Medulla oblongata (tissue), 1 donor: ENCODE data around the gene TMC8.

Experiments used
- DNase-seq: peaks from one replicate; pipeline ENCODE4 v3.0.0-alpha.2; 2015; ENCODE audit errors: extremely low spot score

Gene TMC8

DNA sequence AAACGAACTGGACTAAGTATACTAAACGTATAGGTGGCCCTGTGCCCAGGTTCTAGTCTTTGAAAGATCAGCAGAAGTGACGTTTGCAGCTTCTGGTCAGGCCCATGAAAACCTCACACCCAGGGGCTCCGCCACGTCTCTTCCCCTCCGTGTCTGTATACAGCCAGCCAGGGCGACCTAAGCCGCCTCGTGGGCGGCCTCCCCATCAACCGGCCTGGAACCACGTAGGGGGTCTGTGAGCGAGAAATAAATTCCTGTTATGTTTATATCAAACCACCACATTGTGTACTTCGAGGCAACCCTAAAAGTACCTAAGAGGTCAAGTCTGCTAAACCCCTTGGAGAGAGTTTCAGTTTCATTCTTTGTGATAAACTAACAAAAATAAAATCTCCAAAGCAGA lies 49.5 kb downstream of the TMC8 start:
- no peak for DNase-seq

DNA sequence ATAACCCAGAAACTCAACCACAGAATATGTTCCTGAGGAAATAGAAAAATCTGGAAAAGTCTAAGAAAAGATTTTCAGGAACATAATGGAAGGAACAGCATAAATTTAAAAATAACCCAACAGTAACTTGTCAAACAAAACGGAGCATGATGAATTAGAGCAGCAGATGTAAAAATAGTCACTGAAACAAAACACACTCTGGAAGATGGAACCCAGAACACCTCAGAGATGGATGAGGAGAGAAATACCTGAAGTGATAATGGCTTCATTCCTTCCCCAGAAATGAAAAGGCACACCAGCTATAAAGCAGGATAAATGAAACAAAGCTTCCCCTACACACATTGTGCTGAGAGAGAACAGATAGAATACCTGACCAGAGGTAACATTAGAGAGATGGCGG lies 49.9 kb downstream of the TMC8 start:
- no peak for DNase-seq

GRCh38 chr17:78182504-78182903 lies 51.9 kb downstream of the TMC8 start:
- no peak for DNase-seq

DNA sequence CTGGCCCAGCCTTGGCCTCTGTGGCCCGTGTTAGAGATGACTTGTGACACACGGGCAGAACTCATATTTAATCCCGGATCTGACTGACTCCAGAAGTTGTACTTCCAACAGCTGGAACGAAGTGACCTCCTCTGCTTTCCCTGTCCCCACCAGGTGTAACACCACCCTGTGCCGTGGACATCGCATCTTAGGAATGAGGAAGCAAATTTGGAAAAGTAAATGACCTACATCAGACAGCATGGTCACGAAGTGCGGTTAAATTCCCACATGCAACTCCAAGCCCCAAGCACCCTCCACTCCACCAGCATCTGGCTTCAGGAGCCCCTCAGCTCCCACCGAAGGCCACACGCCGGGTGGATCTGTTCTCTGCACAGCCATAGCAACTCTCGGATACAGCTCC lies 53.3 kb downstream of the TMC8 start:
- no peak for DNase-seq

GRCh38 chr17:78184351-78184750 lies 53.8 kb downstream of the TMC8 start:
- DNase-seq = no peak

- no peak for DNase-seq
These were observed 54.3 kb downstream of the TMC8 start for GRCh38 chr17:78184868-78185267.

DNA sequence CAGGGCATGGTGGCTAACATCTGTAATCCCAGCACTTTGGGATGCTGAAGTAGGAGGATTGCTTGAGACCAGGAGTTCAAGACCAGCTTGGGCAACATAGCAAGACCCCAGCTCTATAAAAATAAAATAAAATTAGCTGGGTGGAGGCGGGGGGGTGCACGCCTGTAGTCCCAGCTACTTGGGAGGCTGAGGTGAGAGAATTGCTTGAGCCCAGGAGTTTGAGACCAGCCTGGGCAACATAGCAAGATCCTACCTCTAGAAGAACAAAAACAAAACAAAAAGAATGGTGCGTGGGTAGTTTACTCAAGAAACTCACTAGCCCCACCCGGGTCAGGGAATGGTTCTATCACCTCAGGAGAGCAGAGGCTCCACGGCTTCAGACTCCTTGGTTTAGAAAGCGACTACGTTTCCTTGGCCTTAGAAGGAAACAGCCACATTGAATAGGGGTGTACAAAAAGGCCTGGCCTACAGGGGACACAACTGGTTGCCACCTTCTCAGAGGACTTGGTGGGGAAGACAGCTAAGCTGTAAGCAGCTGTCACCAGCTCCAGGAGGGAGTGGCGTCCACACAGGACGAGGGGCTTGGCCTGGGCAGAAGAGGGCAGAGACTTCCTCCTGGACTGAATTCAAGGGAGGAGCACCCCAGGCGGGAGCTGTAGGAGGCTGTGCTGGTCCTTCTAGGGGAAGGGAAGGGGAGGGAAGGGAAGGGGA lies 55.6 kb downstream of the TMC8 start:
- no peak for DNase-seq

GRCh38 chr17:78186692-78187595 lies 56.4 kb downstream of the TMC8 start, which contains the start of the genes AFMID and TK1:
TSS of gene AFMID (plus strand) at chr17:78187362. CDS start at chr17:78187371, 9 bp downstream.
TSS of gene TK1 (minus strand) at chr17:78187052. CDS start at chr17:78186994, 58 bp downstream.
- DNase-seq = peak; percentile 97
